Stimulated activated naive CD8-positive, alpha-beta T cell treated with anti-CD3 and anti-CD28 coated beads, Interleukin-15, Interleukin-2, amounts not matched to agents 100 ng/mL and 50 ng/mL, for 24 hours (primary cell): ENCODE results near the gene SETD1B.
"Not testable (repeated sequence)": the region's sequence is repeated elsewhere in the genome, so short reads cannot be mapped to it uniquely, and the experiment has no call there.

Experiments used
- H3K27ac Mint-ChIP-seq: one replicate; pipeline ENCODE4 v1.8.0; 2021; ENCODE audit warnings: mild to moderate bottlenecking, mixed read lengths
- H3K27me3 Mint-ChIP-seq: one replicate; pipeline ENCODE4 v1.8.0; 2021; ENCODE audit warnings: mixed read lengths
- H3K36me3 Mint-ChIP-seq: one replicate; pipeline ENCODE4 v1.8.0; 2021; ENCODE audit warnings: low read depth, mixed read lengths
- H3K4me1 Mint-ChIP-seq: one replicate; pipeline ENCODE4 v1.8.0; 2021; ENCODE audit warnings: low read depth, mixed read lengths
- H3K4me3 Mint-ChIP-seq: one replicate; pipeline ENCODE4 v1.8.0; 2021; ENCODE audit warnings: mild to moderate bottlenecking, mixed read lengths
- H3K9me3 Mint-ChIP-seq: one replicate; pipeline ENCODE4 v1.8.0; 2021; ENCODE audit warnings: mixed read lengths

Gene SETD1B

DNA sequence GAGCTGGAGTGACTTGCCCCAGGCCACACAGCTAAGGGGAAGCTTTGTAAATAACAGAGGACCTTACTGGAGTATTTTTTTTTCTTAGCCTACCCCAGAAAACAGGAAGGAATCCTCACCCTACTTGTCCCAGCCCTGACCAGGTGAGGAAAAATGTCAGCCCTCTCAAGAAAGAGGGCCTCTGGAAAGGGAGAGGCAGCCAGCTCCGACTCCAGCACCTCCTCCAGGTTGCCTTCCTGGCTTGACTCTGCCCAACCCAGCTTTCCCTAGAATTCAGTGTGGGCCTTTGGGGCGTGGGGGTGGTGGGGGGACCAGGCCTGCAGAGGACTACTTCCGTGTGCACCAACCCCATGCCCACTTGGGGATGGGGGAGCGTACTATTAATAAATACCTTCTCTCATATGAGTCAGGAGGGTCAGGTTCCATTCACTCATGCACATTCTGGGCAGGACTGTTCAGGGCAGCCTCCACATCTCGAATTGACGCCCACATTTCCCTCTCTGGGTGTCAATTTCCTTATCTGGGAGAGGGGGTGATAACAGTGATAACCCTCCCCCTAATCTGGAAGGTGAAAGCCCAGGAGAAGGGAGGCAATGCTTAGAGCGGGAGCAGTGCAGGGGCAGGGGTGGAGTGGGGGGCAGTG is 15.5 kb upstream of the SETD1B start:
- Mint-ChIP-seq H3K36me3 (peaks cover 52% of the 10 kb centered on the region), H3K9me3 (no peaks in the 10 kb centered on the region), H3K27ac (peak overlapping the region; percentile 99), H3K4me1 (peaks cover 90% of the 10 kb centered on the region), H3K4me3 (peak overlapping the region; percentile 96), H3K27me3 (no peaks in the 10 kb centered on the region)

DNA sequence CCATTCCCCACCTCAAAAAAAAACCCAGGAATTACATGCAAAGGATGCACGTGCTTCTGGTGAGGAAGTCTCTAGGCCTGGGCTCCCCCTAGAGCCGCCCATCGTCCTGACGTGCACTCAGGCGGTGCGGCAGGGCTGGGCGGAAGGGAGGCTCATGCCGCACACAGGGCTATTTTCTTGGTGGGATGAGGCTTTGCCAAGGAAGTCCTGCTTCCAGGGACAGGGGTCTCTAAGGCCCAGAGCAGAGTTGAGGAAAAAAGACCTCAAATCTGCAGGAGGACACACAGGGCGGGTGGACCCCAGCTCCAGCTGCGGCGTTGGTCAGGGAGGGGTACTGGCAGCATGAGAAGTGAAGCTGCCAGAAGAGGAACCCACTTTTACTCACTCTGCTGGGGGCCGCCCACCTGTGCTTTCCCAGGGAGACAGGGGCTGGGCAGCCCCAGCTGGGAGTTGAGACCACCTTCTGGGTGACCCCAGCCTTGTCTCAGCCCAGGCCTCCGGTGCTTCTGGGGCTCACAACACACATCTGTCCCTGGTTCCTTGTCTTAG is 14.5 kb upstream of the SETD1B start:
- peak overlapping the region; percentile 99 for H3K27ac Mint-ChIP-seq
- H3K4me1 Mint-ChIP-seq: peaks cover 82% of the 10 kb centered on the region
- peaks cover 47% of the 10 kb centered on the region for H3K36me3 Mint-ChIP-seq
- H3K4me3 Mint-ChIP-seq: peak overlapping the region; percentile 96
- H3K27me3 Mint-ChIP-seq: no peaks in the 10 kb centered on the region
- no peaks in the 10 kb centered on the region for H3K9me3 Mint-ChIP-seq

DNA sequence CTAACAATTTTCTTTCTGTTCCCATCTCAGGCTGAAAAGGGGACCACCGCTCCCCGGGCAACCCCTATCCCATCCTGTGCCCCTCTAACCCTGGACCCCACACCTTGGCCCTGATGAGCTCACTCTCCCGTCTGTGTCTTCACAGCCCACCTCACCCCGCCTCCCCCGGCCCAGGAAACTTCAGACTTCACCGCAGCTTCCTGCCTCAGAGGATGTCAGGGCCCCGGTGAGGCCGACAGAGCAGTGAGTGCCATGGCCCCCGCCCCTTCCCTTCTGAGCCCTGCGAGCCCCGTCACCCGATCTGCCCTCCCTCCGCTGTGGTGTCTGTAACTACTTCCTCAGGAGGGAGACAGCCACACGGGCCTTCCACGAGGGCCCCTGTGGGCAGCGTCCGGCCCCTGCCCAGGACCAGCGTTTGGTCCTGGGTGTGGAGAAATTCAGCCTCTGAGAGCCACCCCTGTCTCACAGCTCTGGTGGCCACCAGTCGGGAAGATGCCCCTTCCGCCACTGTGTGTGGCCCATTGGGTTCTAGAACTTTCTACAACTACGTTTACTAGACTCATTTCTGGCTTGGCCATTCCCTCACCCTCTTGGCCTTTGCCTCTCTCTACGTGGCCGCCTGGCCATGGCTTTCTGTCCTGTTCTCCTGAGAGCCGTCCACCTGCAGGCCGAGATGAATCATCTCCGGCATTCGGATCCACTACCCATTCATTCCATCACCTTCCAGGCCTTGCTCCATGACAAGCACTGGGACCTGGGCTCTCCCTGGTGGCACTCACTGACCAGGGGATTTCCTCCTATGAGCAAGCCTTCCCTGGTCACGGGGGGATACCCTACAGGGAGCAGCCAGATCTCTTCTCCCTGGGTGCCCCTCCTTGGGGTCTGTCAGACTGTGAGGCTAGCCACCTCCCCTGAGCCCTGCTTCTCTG is 13.7 kb upstream of the SETD1B start:
- H3K27me3 Mint-ChIP-seq: no peaks in the 10 kb centered on the region
- H3K36me3 Mint-ChIP-seq: peaks cover 42% of the 10 kb centered on the region
- peaks cover 82% of the 10 kb centered on the region for H3K4me1 Mint-ChIP-seq
- peak overlapping the region; percentile 99 for H3K27ac Mint-ChIP-seq
- peak overlapping the region; percentile 96 for H3K4me3 Mint-ChIP-seq
- no peaks in the 10 kb centered on the region for H3K9me3 Mint-ChIP-seq

DNA sequence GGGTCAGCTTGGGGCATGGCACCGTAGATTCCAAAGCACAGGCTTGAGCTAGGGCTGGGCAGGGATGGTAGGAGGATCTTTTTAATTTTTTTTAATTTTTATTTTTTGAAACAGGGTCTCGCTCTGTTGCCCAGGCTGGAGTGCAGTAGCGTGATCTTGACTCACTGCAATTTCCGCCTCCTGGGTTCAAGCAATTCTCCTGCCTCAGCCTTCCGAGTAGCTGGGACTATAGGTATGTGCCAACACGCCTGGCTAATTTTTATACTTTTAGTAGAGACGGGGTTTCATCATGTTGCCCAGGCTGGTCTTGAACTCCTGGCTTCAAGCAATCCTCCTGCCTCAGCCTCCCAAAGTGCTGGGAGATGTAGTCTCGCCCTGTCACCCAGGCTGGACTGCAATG is 13.0 kb upstream of the SETD1B start:
- Mint-ChIP-seq H3K36me3 (peaks cover 41% of the 10 kb centered on the region), H3K4me1 (peaks cover 79% of the 10 kb centered on the region)

DNA sequence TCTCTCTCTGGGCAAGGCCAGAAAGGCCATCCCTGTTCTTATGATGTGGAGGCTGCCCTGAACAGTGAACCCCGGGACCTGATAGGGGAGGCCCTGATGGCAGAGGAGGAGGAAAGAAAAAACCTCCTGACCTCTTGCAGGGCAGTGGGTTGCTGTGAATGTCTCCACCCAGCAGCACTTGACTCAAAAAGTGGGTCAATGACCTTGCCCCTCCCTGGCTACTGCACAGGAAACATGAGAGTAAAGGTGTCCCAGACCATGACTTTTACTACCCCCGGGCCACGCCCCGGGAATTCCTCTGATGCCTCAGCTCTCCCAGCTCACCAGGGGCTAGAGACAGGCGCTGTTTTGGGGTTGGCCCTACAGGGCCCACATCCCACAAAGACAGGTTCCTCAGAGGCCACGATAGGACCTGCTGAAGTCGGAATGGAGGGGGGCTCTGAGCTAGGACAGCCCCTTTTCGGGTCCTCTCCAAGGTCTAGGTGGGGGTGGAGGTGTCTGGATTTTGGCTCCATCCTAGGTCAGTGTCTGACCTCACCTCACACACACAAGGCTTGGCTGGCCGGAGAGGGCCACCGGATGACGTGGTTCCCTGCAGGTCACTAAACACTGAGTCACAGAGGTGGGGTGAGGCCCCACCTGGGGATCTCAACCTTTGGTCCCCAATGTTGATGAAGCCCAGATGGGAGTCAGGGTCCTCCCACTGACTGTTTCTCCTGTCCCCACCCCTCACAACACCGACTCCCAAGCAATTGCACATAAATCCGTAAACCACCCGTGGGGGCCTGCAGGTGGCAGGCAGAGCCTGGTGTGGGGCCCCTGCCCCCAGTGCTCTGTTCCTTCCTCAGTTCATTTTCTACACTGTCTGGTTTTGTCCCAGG is 11.9 kb upstream of the SETD1B start:
- Mint-ChIP-seq H3K27ac (peak overlapping the region; percentile 99), H3K9me3 (no peaks in the 10 kb centered on the region), H3K27me3 (no peaks in the 10 kb centered on the region), H3K4me3 (peak overlapping the region; percentile 96), H3K4me1 (peaks cover 74% of the 10 kb centered on the region), H3K36me3 (peaks cover 33% of the 10 kb centered on the region)

More for the DNA sequence above, 13.0 kb upstream of the SETD1B start:
- not testable (repeated sequence) for H3K9me3 Mint-ChIP-seq, H3K27me3 Mint-ChIP-seq
- H3K4me3 Mint-ChIP-seq: peak overlapping the region; percentile 96
- H3K27ac Mint-ChIP-seq: peak overlapping the region; percentile 99

DNA sequence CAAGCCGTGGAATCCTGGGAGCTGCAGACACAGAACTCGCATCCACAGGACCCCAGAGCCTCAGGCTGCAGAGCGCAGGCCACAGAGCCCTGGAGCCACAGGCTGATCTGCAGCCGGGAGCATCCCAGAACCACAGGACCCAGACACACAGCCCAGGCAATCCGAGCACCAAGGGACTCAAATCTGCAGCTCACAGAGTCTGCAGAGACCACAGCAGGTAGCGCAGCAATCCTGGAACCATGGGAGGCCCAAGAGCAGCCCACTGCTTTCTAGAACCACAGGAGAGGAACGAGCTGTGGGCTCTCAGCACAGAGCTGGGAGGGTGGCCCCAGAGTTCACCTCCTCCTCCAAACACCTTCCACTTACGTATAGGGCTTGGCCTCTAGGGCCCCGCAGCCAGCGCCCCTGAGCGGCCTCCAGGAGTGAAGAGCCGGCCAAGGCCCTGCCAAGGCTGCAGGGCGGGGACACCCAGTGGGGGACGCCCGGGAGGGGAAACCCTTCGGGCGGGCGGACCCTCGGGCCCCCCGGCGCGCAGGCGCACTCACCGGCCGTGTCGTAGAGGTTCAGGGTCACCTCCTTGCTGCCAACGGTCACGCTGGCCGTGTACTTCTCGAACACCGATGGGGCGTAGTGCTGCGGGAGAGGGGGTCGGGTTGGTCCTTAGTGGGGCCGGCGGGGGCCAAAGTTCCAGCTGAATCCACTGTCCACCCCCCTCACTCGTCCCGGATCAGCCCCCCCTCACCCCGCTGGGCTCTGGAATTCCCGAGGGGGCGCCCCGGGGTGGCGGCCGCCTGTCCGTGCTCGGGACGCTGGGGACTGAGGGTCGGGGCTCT is 11.0 kb upstream of the SETD1B start:
- H3K36me3 Mint-ChIP-seq: peaks cover 30% of the 10 kb centered on the region

DNA sequence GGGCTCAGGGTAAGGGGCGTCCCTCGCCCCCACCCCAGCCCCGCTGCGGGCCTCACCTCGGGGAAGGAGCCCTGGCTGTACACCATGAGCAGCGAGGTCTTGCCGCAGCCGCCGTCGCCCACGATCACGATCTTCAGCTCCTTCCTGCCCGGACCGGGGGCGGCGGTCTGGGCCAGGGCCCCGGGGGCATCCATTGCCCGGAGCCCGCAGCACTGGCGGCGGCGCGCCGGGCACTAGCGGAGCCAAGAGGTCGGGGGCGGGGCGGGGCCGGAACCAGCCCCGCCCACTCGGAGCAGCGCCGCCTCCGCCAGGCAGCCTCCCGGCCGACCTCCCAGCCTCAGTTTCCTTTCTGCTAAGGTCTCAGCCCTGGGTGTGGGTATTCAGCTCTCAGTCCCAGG is 10.4 kb upstream of the SETD1B start, which contains the start of gene RHOF:
RHOF (minus strand) TSS at position 249 of the 398 bp plus-strand sequence; CDS start at position 194, 55 bp downstream.
- Mint-ChIP-seq H3K27ac (peak within 1 kb of the TSS; percentile 99), H3K4me3 (peak within 1 kb of the TSS; percentile 96), H3K4me1 (peaks cover 73% of the 10 kb centered on the region), H3K9me3 (no peaks in the 10 kb centered on the region), H3K36me3 (peaks cover 27% of the 10 kb centered on the region), H3K27me3 (no peaks in the 10 kb centered on the region)

More for the DNA sequence above, 11.0 kb upstream of the SETD1B start:
- H3K4me3 Mint-ChIP-seq: peak overlapping the region; percentile 96
- H3K27me3 Mint-ChIP-seq: no peaks in the 10 kb centered on the region
- no peaks in the 10 kb centered on the region for H3K9me3 Mint-ChIP-seq
- peak overlapping the region; percentile 99 for H3K27ac Mint-ChIP-seq
- H3K4me1 Mint-ChIP-seq: peaks cover 74% of the 10 kb centered on the region

DNA sequence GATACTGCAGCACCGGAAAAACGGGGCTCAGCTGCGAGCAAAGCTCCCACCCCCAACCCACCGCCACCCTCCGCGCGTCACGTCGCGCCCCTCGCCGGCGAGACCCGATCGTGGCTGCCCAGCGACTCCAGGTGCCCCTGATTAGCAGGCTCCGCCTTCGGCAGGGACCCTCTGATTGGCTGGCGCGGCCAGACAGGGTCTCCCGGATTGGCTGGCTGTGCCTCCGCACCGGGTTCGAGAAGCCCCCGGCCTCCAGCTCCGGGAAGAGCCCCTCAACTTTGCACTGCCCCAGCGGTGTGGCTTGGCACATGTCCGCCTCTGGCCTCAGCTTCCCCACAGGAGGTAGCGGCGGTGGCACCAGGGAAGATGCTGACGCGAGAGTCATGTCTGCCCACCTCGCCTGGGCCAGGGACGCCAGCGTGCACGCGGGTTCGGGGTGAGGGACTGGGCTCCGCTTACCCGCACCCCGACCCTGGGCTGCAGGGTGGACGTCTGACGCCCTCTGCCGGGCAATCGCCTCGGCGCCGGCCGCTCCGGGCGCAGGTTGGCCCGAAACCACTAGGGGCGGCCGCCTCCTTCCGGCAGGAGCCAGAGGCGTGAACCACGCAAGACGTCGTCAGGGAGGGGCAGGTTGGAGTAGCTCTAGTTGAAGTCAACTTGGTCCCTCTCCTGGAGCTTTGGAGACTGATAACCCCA is 9.8 kb upstream of the SETD1B start:
- Mint-ChIP-seq H3K36me3 (peaks cover 31% of the 10 kb centered on the region), H3K27ac (peak overlapping the region; percentile 94)

DNA sequence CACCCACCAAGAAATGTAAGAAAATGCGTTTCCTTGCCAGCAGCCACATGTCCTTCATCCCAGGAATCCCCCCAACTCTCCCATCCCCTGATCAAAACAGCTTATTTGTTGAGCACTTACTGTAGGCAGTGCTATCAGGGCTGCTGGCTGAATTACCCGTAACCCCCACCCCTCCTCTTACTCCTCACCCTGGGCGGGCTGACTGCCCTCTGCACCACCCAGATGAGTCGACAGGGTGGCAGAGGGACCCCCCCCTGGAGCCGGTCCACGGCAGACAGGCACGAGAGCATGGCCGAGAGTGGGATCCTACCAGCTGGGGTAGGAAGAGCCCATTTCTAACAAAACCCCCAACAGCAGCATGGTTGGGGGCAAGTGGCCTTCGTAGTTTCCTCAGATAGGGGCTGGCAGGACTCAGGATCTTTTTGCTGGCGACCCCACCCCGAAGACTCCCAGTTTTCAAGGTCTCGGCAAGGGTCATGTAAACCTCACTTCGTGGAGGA is 9.2 kb upstream of the SETD1B start:
- Mint-ChIP-seq H3K27me3 (no peaks in the 10 kb centered on the region), H3K27ac (peak overlapping the region; percentile 94), H3K4me3 (peak overlapping the region; percentile 96), H3K9me3 (no peaks in the 10 kb centered on the region), H3K36me3 (peaks cover 32% of the 10 kb centered on the region), H3K4me1 (peaks cover 72% of the 10 kb centered on the region)

More for the DNA sequence above, 9.8 kb upstream of the SETD1B start:
- H3K9me3 Mint-ChIP-seq: no peaks in the 10 kb centered on the region
- peaks cover 73% of the 10 kb centered on the region for H3K4me1 Mint-ChIP-seq
- H3K4me3 Mint-ChIP-seq: peak overlapping the region; percentile 96
- H3K27me3 Mint-ChIP-seq: no peaks in the 10 kb centered on the region

DNA sequence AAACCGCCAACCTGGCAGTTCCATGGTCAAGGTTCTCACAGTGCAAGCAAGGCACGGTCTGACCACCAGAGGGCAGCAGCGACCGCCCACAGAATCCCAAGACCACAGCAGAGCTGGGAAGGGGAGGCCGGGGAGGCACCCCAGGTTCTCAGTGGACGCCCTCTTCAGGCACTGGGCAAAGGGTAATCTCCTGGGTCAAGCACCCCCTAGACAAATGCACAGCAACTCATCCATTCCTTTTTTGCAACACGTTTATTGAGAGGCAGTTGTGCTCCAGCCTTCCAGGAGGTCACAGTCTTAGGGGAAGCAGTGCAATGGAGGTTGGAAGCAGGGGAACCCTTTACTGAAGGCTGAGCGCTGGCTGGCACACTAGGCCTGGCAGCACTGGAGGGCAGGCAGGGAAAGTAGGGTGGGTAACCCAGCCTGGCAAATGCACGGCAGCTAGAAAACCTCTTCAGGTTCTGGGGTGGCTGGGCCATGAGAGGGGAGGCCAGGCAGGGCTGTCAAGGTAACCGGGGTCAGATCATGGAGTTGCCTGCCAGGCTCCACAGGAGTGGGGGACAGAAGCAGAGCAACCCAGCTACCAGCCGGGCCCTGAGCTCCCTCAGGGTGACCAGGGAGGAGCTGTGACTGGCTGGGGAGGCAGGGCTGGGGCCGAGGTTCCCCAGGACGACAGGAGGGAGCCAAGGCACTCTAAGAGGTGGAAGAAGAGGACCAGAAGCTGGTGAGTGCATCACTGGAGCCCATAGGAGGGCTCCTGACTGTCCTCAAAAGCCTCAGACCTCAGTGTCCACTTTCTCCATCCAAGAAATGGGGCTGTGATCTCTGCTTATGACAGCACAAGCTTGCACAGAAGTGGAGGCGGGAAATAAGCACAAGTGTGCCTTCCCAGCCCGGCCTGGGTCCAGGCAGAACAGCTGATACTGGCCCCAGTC is 8.5 kb upstream of the SETD1B start:
- peaks cover 65% of the 10 kb centered on the region for H3K4me1 Mint-ChIP-seq
- peak overlapping the region; percentile 96 for H3K4me3 Mint-ChIP-seq
- no peaks in the 10 kb centered on the region for H3K9me3 Mint-ChIP-seq
- peaks cover 29% of the 10 kb centered on the region for H3K36me3 Mint-ChIP-seq
- no peaks in the 10 kb centered on the region for H3K27me3 Mint-ChIP-seq
- peak overlapping the region; percentile 94 for H3K27ac Mint-ChIP-seq

DNA sequence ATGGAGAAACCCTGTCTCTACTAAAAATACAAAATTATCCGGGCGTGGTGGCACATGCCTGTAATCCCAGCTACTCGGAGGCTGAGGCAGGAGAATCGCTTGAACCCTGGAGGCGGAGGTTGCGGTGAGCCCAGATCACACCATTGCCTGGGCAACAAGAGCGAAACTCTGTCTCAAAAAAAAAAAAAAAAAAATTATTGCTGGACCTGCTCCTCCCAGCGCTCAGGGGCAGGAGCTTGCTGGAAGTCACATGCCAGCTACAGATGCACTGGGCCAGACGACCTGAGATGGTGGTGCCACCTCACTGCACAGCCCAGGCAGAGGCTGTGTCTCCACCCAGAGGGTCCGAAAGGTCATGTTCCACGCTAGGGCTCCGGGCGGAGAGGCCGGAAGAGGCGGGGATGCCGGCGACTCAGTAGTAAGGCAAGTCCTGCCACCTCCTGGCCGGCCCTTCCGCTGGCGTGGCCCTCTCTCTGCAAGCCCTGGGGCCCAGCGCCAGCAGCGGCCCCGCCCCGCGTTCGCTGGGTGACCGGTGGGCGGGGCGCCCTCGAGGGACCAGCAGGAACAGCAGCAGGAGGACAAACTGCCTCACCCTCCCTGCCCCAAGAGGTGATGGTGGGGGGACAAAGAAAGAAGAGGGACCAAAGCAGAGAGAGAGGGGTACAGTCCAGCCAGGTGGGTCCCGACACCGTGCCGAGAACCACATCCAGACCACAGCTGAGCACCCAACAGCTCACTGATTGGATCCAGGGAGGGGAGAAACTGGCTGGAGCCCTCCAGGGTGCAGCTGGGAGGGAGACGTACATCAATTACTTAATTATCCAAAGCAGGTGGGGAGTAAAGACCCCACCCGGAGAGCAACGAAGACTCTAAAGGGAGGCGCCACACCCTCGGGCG is 6.7 kb upstream of the SETD1B start:
- Mint-ChIP-seq H3K9me3 (no peaks in the 10 kb centered on the region), H3K36me3 (peaks cover 22% of the 10 kb centered on the region), H3K27ac (peak overlapping the region; percentile 78), H3K4me3 (peak overlapping the region; percentile 67), H3K27me3 (no peaks in the 10 kb centered on the region), H3K4me1 (peaks cover 49% of the 10 kb centered on the region)
